GM12878 (cell line): ENCODE data around the gene PPAT. TPM values are rescaled to one million over a fixed set of nuclear protein-coding genes. Genes with fewer than 3 reads are reported as not detected.
"Not testable (repeated sequence)": the region's sequence is repeated elsewhere in the genome, so short reads cannot be mapped to it uniquely, and the experiment has no call there.

Experiments used
- ATAC-seq: fragments of 200-7000 bp; cut with Tn5 transposase; 3 replicates; pipeline ENCODE4 v1.9.1; 2020; ENCODE audit warnings: mild to moderate bottlenecking, moderate library complexity
- BruUV-seq: library from RNA; stranded (reverse); fragments of 400-500 nt; replicated peaks from 2 replicates; lab custom pipeline; 2021; lab: Mats Ljungman, UMichigan
- CTCF ChIA-PET: fragments of 300-600 bp; sonication (Branson Sonifier 250); formaldehyde crosslinking; extraction: SDS; loops from one replicate; lab custom pipeline; 2021; ENCODE audit warnings: inconsistent platforms; lab: Yijun Ruan, JAX
- POLR2A ChIA-PET: fragments of 350-600 bp; formaldehyde crosslinking; extraction: SDS; loops from one replicate; lab custom pipeline; 2021; ENCODE audit warnings: inconsistent platforms; lab: Charles Lee
- RAD21 ChIA-PET: fragments of 300-600 bp; sonication (Branson Sonifier 250); formaldehyde crosslinking; loops from one replicate; lab custom pipeline; 2023; ENCODE audit warnings: antibody characterized with exemption; ENCODE audit not compliant: unreplicated experiment; lab: Charles Lee
- SMC1A ChIA-PET: fragments of 300-600 bp; sonication (Branson Sonifier 250); formaldehyde crosslinking; loops from one replicate; lab custom pipeline; 2023; ENCODE audit not compliant: unreplicated experiment, uncharacterized antibody; lab: Charles Lee
- DNase-seq: peaks from one replicate; pipeline ENCODE4 v3.0.0-alpha.2; 2011; ENCODE audit warnings: low read depth, low spot score
- FAIRE-seq: peaks from 3 replicates; lab custom pipeline; 2011; peaks lifted over from hg19 to GRCh38; lab: Jason Lieb, UNC
- H2AFZ ChIP-seq: 2 replicates; pipeline ENCODE4 v1.6.0; 2011; ENCODE audit warnings: low read depth, low read length, control low read depth; ENCODE audit not compliant: control insufficient read depth
- H3K27ac ChIP-seq: 2 replicates; pipeline ENCODE4 v1.5.1; 2011; ENCODE audit warnings: control low read depth; ENCODE audit not compliant: control insufficient read depth, insufficient read depth
- H3K27me3 ChIP-seq, 2 experiments: replicated peaks in 1 of 2; 2 replicates each; pipeline versions ENCODE4 v1.6.0 to v1.6.1; 2011; ENCODE audit warnings: low read length in 1 of 2; ENCODE audit not compliant: control insufficient read depth in 2 of 2, insufficient read depth in 2 of 2
- H3K36me3 ChIP-seq, 2 experiments: 2 replicates each; pipeline ENCODE4 v1.5.1; 2011; ENCODE audit warnings: low read length in 1 of 2; ENCODE audit not compliant: control insufficient read depth in 2 of 2, insufficient read depth in 2 of 2
- H3K4me1 ChIP-seq: 2 replicates; pipeline ENCODE4 v1.6.1; 2011; ENCODE audit warnings: mild to moderate bottlenecking, low read length, moderate library complexity, mixed read lengths; ENCODE audit not compliant: control insufficient read depth, insufficient read depth
- H3K4me2 ChIP-seq: 2 replicates; pipeline ENCODE4 v1.6.0; 2011; ENCODE audit warnings: control low read depth; ENCODE audit not compliant: control insufficient read depth, insufficient read depth
- H3K4me3 ChIP-seq: fragments of 200-600 bp; sonication (generic); 2 replicates; pipeline ENCODE4 v1.5.1; 2016
- H3K79me2 ChIP-seq: 2 replicates; pipeline ENCODE4 v1.6.0; 2011; ENCODE audit warnings: low read length; ENCODE audit not compliant: control insufficient read depth, insufficient read depth
- H3K9ac ChIP-seq: 2 replicates; pipeline ENCODE4 v1.8.0; 2011; ENCODE audit warnings: low read length, control low read depth, mixed read lengths; ENCODE audit not compliant: control insufficient read depth, insufficient read depth
- H3K9me3 ChIP-seq: replicated peaks from 3 replicates; pipeline ENCODE4 v1.5.1; 2011; ENCODE audit warnings: mild to moderate bottlenecking, low read length; ENCODE audit not compliant: control insufficient read depth, insufficient read depth
- H4K20me1 ChIP-seq: 2 replicates; pipeline ENCODE4 v1.6.0; 2011; ENCODE audit not compliant: control insufficient read depth, insufficient read depth
- CHD1 ChIP-seq: IDR thresholded peaks from 2 replicates; pipeline ENCODE4 v1.6.1; 2012; ENCODE audit warnings: low read depth, low read length, improper control_type of control experiment
- E2F8 ChIP-seq: fragments of 450-650 bp; IDR thresholded peaks from 2 replicates; pipeline ENCODE4 v1.6.1; 2018; ENCODE audit warnings: mild to moderate bottlenecking, low read depth, moderate library complexity; ENCODE audit not compliant: partially characterized antibody
- HCFC1 ChIP-seq: fragments of 150-350 bp; IDR thresholded peaks from 2 replicates; pipeline ENCODE4 v1.6.1; 2014; ENCODE audit warnings: low read length
- ZNF384 ChIP-seq: IDR thresholded peaks from 2 replicates; pipeline ENCODE4 v1.6.1; 2012; ENCODE audit warnings: low read depth, mild to moderate bottlenecking, low read length, improper control_type of control experiment, borderline replicate concordance
- ZNF592 ChIP-seq: fragments of 450-650 bp; IDR thresholded peaks from 2 replicates; pipeline ENCODE4 v1.6.1; 2017; ENCODE audit warnings: mild to moderate bottlenecking, moderate library complexity
- WGBS: methylation state at CpG from one replicate; pipeline ENCODE4 v1.1.6; 2016; ENCODE audit warnings: low lambda C conversion rate; ENCODE audit not compliant: insufficient replicate concordance, insufficient coverage; ENCODE audit errors: missing lambda C conversion rate; 5-methylcytosine and 5-hydroxymethylcytosine counted together
- in situ Hi-C: fragments of 300-500 bp; cut with MboI; formaldehyde crosslinking; loops from 9 replicates; pipeline ENCODE4 v1.14.3; 2018; ENCODE audit warnings: mixed read lengths
- intact Hi-C: fragments of 100-400 bp; cut with micrococcal nuclease; formaldehyde crosslinking; loops from one replicate; pipeline ENCODE4 v1.14.2; 2022; ENCODE audit not compliant: unreplicated experiment
- polyA plus RNA-seq, 11 experiments: library from polyadenylated mRNA; depleted of rRNA in 4 of 11; unstranded in 6 of 11; stranded (reverse) in 5 of 11; fragments of >200 nt; fragmentation: Nextera tagmentation in 4 of 11; fragmentation: Illumina TruSeq in 1 of 11; extraction: Ambion mirVana in 4 of 11; extraction: Trizol in 1 of 11; gene quantifications; 1 replicate in 1 of 11; 2 replicates in 10 of 11; pipeline versions ENCODE4 v1.2.1 to v1.2.3, GENCODE V29; 2011 to 2016; ENCODE audit warnings: inconsistent platforms in 2 of 11, missing spikeins in 2 of 11, low read depth in 1 of 11
- total RNA-seq, 4 experiments: library from RNA; depleted of rRNA in 3 of 4; stranded (reverse); fragments of >200 nt in 3 of 4; fragmentation: Illumina TruSeq in 1 of 4; extraction: Trizol in 1 of 4; gene quantifications; 2 replicates each; pipeline versions ENCODE4 v1.2.1 to v1.2.3, GENCODE V29; 2013 to 2021
- TF ChIP-seq, protein P1 (sequence below): fragments of 450-650 bp; IDR thresholded peaks from 2 replicates; pipeline ENCODE4 v1.6.1; 2017; ENCODE audit warnings: mild to moderate bottlenecking, moderate library complexity

Gene PPAT
- total and polyA plus RNA-seq, 10 of the 15 experiments (the other 5 are each of a cell fraction or from before 2014, with no cell fraction given), result 24.9 to 50.7 (median 38.0) TPM

DNA sequence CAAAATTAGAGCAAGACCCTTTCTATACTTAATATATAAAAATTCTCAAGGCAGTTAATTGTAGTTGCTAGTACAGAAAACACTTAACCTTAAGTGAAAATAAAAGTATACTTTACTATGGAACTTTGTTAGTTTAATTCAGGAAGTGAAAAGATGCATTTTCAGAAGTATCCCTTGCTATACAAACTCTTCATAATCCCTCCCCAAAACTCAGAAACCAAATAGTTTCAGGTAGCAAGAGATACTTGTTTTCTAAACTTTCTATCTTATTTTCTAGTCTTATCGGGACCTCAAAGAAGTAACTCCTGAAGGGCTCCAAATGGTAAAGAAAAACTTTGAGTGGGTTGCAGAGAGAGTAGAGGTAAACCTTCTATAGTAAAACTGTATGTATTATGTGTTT, 14.9 kb upstream of the PPAT start (continued):
- TF ChIP-seq E2F8 (no peak), HCFC1 (no peak), ZNF384 (no peak), ZNF592 (no peak), CHD1 (no peak)
- TF ChIP-seq, protein P1, sequence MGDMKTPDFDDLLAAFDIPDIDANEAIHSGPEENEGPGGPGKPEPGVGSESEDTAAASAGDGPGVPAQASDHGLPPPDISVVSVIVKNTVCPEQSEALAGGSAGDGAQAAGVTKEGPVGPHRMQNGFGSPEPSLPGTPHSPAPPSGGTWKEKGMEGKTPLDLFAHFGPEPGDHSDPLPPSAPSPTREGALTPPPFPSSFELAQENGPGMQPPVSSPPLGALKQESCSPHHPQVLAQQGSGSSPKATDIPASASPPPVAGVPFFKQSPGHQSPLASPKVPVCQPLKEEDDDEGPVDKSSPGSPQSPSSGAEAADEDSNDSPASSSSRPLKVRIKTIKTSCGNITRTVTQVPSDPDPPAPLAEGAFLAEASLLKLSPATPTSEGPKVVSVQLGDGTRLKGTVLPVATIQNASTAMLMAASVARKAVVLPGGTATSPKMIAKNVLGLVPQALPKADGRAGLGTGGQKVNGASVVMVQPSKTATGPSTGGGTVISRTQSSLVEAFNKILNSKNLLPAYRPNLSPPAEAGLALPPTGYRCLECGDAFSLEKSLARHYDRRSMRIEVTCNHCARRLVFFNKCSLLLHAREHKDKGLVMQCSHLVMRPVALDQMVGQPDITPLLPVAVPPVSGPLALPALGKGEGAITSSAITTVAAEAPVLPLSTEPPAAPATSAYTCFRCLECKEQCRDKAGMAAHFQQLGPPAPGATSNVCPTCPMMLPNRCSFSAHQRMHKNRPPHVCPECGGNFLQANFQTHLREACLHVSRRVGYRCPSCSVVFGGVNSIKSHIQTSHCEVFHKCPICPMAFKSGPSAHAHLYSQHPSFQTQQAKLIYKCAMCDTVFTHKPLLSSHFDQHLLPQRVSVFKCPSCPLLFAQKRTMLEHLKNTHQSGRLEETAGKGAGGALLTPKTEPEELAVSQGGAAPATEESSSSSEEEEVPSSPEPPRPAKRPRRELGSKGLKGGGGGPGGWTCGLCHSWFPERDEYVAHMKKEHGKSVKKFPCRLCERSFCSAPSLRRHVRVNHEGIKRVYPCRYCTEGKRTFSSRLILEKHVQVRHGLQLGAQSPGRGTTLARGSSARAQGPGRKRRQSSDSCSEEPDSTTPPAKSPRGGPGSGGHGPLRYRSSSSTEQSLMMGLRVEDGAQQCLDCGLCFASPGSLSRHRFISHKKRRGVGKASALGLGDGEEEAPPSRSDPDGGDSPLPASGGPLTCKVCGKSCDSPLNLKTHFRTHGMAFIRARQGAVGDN, result no peak
- TF ChIP-seq, all 136 proteins: peak for 0

- ATAC-seq, H3K4me1 ChIP-seq, H3K9ac ChIP-seq, CTCF ChIA-PET, H2AFZ ChIP-seq, H4K20me1 ChIP-seq, FAIRE-seq, BruUV-seq, in situ Hi-C loops, H3K27ac ChIP-seq, H3K27me3 ChIP-seq, H3K4me3 ChIP-seq, RAD21 ChIA-PET, intact Hi-C loops, H3K9me3 ChIP-seq, SMC1A ChIA-PET, DNase-seq, H3K4me2 ChIP-seq: not testable (repeated sequence)
- peaks cover 0 to 18% of the 10 kb centered on the region in 2 experiments; a peak in 2 of 4 replicates for H3K36me3 ChIP-seq
- POLR2A ChIA-PET, result interaction anchor here (0.8 kb wide), 1 partner anchor 9 kb away, joined by 5 read pairs; no protein-coding TSS in a partner anchor
- 100% methylated on average over 4 of the region's 4 CpGs for WGBS
- H3K79me2 ChIP-seq, result peaks cover 16% of the 10 kb centered on the region
Observed at GRCh38 chr4:56449475-56449874, 14.1 kb upstream of the PPAT start.
